ENCODE measurements around the gene HDAC9. TPM values are rescaled to one million over a fixed set of nuclear protein-coding genes. Genes with fewer than 3 reads are reported as not detected.

Gene HDAC9
- total RNA-seq, 6 donors from 2014 or later = 8.4 to 23.1 (median 10.4) TPM

DNA sequence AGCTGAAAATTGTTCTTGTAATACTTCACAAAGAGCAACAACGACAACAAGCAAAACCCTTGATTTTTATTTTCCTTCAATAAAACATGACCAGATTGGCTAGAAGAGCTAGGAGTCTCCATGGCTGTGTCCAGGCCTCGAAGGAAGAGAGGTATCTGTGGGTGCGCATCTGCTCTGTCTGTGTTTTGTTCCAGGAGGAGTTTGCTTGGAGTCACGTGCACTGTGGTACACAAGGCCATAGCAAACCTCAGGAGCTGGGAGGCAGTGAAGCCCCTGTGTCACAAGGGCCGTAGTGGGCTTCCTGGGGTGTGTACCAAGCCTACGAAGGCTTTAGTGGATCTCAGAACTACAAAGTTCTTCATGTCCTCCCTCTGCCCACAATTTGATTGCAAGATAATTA, 350.2 kb downstream of the HDAC9 start:
- Histone ChIP-seq H3K4me3 (no peak overlapping the region), H3K27me3 (no peaks in the 10 kb centered on the region), H3K36me3 (no peaks in the 10 kb centered on the region), H3K27ac (no peak overlapping the region), H3K4me1 (no peaks in the 10 kb centered on the region), H3K9me3 (no peaks in the 10 kb centered on the region)
- 78 to 86% methylated on average over 6 of the region's 6 CpGs for WGBS, 2 donors
- no peak for DNase-seq
- TF ChIP-seq, protein P1, sequence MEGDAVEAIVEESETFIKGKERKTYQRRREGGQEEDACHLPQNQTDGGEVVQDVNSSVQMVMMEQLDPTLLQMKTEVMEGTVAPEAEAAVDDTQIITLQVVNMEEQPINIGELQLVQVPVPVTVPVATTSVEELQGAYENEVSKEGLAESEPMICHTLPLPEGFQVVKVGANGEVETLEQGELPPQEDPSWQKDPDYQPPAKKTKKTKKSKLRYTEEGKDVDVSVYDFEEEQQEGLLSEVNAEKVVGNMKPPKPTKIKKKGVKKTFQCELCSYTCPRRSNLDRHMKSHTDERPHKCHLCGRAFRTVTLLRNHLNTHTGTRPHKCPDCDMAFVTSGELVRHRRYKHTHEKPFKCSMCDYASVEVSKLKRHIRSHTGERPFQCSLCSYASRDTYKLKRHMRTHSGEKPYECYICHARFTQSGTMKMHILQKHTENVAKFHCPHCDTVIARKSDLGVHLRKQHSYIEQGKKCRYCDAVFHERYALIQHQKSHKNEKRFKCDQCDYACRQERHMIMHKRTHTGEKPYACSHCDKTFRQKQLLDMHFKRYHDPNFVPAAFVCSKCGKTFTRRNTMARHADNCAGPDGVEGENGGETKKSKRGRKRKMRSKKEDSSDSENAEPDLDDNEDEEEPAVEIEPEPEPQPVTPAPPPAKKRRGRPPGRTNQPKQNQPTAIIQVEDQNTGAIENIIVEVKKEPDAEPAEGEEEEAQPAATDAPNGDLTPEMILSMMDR (IDR thresholded peaks at IDR 0.05) = no peak
- TF ChIP-seq EP300 (IDR thresholded peaks at IDR 0.05) (no peak), POLR2A (IDR thresholded peaks at IDR 0.05) (no peak), POLR2AphosphoS5 (IDR thresholded peaks at IDR 0.05) (no peak)
- ATAC-seq (ENCODE audit: low FRiP score in 2 of 2) = no peak

DNA sequence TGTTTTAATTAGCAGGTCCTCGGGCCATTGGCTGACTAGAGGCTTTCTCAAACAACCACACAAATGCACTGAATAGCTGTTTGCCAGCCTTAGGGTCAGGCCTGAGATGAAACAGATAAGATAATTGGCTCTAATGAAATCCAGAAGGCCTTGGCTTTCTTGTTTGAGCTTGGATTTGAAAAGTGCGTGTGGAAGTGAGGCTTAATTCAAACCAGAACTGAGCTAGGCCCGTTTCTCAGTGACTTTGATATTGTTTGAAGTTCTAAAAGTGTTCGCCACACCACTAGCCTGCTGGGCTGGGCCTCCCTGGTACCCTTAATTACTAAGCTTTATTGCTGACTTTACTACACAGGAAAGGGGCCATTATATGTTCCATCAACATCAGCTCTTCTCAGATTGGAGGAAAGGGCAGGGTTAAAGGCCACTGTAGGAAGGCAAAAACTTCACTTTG, 351.2 kb downstream of the HDAC9 start:
- ATAC-seq (ENCODE audit: low FRiP score in 2 of 2) (no peak), DNase-seq (no peak)
- Histone ChIP-seq H3K4me1 (no peaks in the 10 kb centered on the region), H3K9me3 (no peaks in the 10 kb centered on the region), H3K27me3 (no peaks in the 10 kb centered on the region), H3K4me3 (no peak overlapping the region), H3K27ac (no peak overlapping the region), H3K36me3 (no peaks in the 10 kb centered on the region)
- WGBS, 2 donors = 58 to 81% methylated on average over 4 of the region's 4 CpGs
- TF ChIP-seq EP300 (IDR thresholded peaks at IDR 0.05) (no peak), POLR2AphosphoS5 (IDR thresholded peaks at IDR 0.05) (no peak), POLR2A (IDR thresholded peaks at IDR 0.05) (no peak)
- TF ChIP-seq, protein P1 (IDR thresholded peaks at IDR 0.05) = no peak

DNA sequence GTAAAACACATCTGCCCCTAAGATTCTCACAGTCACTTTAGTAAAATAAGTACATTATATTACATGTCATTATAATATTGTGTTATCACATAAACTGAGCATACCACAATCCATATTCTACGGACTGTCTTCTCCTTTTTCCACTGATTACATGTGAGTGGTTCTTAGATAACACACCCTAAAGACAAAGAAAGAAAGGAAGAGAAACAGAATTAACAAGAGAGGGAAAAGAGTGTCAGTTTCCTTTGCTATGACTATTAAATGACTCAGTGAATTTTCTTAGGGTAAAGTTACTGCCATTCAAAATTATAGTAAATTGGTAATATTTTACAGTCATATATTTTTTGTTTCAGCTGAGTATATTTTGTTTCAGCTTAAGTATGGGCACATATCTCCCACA, 353.6 kb downstream of the HDAC9 start:
- TF ChIP-seq POLR2AphosphoS5 (IDR thresholded peaks at IDR 0.05) (no peak), POLR2A (IDR thresholded peaks at IDR 0.05) (no peak), EP300 (IDR thresholded peaks at IDR 0.05) (no peak)
- TF ChIP-seq, protein P1 (IDR thresholded peaks at IDR 0.05) = no peak
- 52 to 72% methylated on average over 1 of the region's 1 CpG for WGBS, 2 donors
- H3K36me3 ChIP-seq = no peaks in the 10 kb centered on the region

DNA sequence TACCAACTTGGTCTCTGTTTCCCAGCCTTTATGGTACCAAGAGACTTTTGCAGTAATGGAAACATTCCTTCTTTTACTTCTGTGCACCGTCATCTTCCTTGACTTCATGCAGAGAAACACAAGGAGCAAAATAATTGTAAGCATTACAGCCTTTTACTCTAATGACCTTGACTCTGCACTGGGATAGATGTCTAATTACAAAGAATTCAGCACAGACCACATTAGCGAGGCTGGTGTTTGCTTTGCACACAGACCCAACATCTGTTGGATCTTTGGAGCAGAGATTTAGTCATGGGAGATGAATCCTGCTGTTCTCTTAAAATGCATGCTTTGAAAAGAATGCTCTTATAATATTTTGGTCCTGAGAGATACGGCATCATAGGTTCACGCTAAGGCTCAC, 360.2 kb downstream of the HDAC9 start:
- Histone ChIP-seq H3K27ac (no peak overlapping the region), H3K27me3 (no peaks in the 10 kb centered on the region), H3K4me1 (no peaks in the 10 kb centered on the region), H3K9me3 (no peaks in the 10 kb centered on the region), H3K36me3 (no peaks in the 10 kb centered on the region), H3K4me3 (no peak overlapping the region)
- ATAC-seq (ENCODE audit: low FRiP score in 2 of 2) = no peak
- no peak for DNase-seq
- 78 to 89% methylated on average over 4 of the region's 4 CpGs for WGBS, 2 donors
- TF ChIP-seq, protein P1 (IDR thresholded peaks at IDR 0.05) = no peak
- TF ChIP-seq POLR2A (IDR thresholded peaks at IDR 0.05) = no peak
- no peak for TF ChIP-seq POLR2AphosphoS5 (IDR thresholded peaks at IDR 0.05)
- TF ChIP-seq EP300 (IDR thresholded peaks at IDR 0.05) = no peak

More for the DNA sequence above, 353.6 kb downstream of the HDAC9 start:
- no peak for ATAC-seq (ENCODE audit: low FRiP score in 2 of 2)
- no peaks in the 10 kb centered on the region for H3K9me3 ChIP-seq
- no peak overlapping the region for H3K27ac ChIP-seq
- H3K4me3 ChIP-seq = no peak overlapping the region
- DNase-seq = no peak
- no peaks in the 10 kb centered on the region for H3K27me3 ChIP-seq
- no peaks in the 10 kb centered on the region for H3K4me1 ChIP-seq

DNA sequence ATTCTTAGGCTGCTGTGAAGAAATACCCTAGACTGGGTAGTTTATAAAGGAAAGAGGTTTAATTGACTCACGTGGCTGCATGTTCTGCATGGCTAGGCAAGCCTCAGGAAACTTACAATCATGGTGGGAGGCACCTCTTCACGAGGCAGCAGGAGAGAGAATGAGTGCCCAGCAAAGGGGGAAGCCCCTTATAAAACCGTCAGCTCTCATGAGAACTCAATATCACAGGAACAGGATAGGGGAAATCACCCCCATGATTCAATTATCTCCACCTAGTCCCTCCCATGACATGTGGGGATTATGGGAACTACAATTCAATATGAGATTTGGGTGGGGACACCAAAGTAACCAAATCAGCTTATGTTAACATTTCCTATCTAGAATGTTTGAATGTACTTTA, 362.7 kb downstream of the HDAC9 start:
- H3K27me3 ChIP-seq = no peaks in the 10 kb centered on the region
- TF ChIP-seq POLR2AphosphoS5 (IDR thresholded peaks at IDR 0.05) (no peak), POLR2A (IDR thresholded peaks at IDR 0.05) (no peak), EP300 (IDR thresholded peaks at IDR 0.05) (no peak)
- TF ChIP-seq, protein P1 (IDR thresholded peaks at IDR 0.05) = no peak
- ATAC-seq (ENCODE audit: low FRiP score in 2 of 2) = no peak
- H3K9me3 ChIP-seq = no peaks in the 10 kb centered on the region
- no peak overlapping the region for H3K4me3 ChIP-seq
- no peaks in the 10 kb centered on the region for H3K36me3 ChIP-seq
- H3K27ac ChIP-seq = no peak overlapping the region
- 79 to 85% methylated on average over 3 of the region's 3 CpGs for WGBS, 2 donors
- no peak for DNase-seq
- no peaks in the 10 kb centered on the region for H3K4me1 ChIP-seq
